ENCODE data around the gene SCLT1.
A peak's percentile ranks its signal among the peaks of the same experiment; 100 is the strongest.

Gene SCLT1

DNA sequence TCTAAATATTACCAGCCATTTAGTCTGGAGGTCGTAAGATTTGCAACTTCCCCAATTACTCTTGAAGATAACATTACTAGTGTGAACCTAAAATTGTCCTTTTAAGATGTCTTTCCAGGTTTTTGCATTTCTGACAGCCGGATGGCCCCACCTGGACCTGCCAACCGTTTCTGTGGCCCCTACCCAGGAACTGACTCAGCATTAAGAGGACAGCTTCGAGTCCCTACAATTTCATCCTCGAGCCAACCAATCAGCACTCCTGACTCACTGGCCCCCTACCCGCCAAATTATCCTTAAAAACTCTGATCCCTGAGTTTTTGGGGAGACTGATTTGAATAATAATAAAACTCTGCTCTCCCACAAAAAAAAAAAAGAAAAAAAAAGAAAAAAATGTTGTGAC lies 112.0 kb downstream of the SCLT1 start:
- no peak overlapping the region for H3K23ac ChIP-seq (ENCODE audit: low read length in 2 of 2)
- H3K27me3 ChIP-seq (ENCODE audit: control insufficient read depth in 1 of 2, insufficient read depth in 1 of 2, low read length in 2 of 2) = no peaks in the 10 kb centered on the region
- no peak overlapping the region for H3K18ac ChIP-seq (ENCODE audit: low read depth in 1 of 2, low read length in 2 of 2)
- H2BK5ac ChIP-seq (ENCODE audit: low read depth, low read length, poor library complexity, severe bottlenecking) = no peak overlapping the region
- H2BK15ac ChIP-seq (ENCODE audit: low read depth, poor library complexity, severe bottlenecking) = no peak overlapping the region
- H4K91ac ChIP-seq (ENCODE audit: low read length) = no peak overlapping the region
- no peak overlapping the region for H3K4ac ChIP-seq (ENCODE audit: low read depth in 1 of 2, low read length in 2 of 2)
- H3K4me3 ChIP-seq (ENCODE audit: insufficient read depth in 1 of 2, low read depth in 1 of 2, low read length in 2 of 2) = no peak overlapping the region
- H3K36me3 ChIP-seq (ENCODE audit: control insufficient read depth in 1 of 2, insufficient read depth in 2 of 2, low read depth in 1 of 2, low read length in 2 of 2) = peaks cover 0 to 7% of the 10 kb centered on the region in 2 experiments
- H3K14ac ChIP-seq (ENCODE audit: low read length in 2 of 2) = no peak overlapping the region
- H2BK12ac ChIP-seq (ENCODE audit: low read length in 2 of 2) = no peak overlapping the region
- no peak overlapping the region for H3K9ac ChIP-seq (ENCODE audit: low read length)
- no peaks in the 10 kb centered on the region for H3K4me1 ChIP-seq (ENCODE audit: control insufficient read depth, insufficient read depth, low read depth, low read length)
- H3K27ac ChIP-seq (ENCODE audit: low read length, poor library complexity, severe bottlenecking) = no peak overlapping the region
- no peak for DNase-seq
- H2AFZ ChIP-seq (ENCODE audit: low read depth, low read length) = no peak overlapping the region
- H3K4me2 ChIP-seq (ENCODE audit: low read length, poor library complexity, severe bottlenecking) = no peak overlapping the region
- peaks cover 2% of the 10 kb centered on the region for H3K79me1 ChIP-seq (replicated peaks; ENCODE audit: low read length, poor library complexity, severe bottlenecking)
- no peak overlapping the region for H4K8ac ChIP-seq (ENCODE audit: low read length)
- H3K9me3 ChIP-seq (ENCODE audit: control insufficient read depth, low read length) = no peaks in the 10 kb centered on the region
- no peak overlapping the region for H2AK5ac ChIP-seq (ENCODE audit: low read length, severe bottlenecking)
- no peak overlapping the region for H2BK120ac ChIP-seq (ENCODE audit: low read depth, low read length)
- WGBS = 86% methylated on average over 3 of the region's 6 CpGs

GRCh38 chr4:128980816-128981326 lies 112.5 kb downstream of the SCLT1 start:
- peaks cover 2% of the 10 kb centered on the region for H3K79me1 ChIP-seq (replicated peaks; ENCODE audit: low read length, poor library complexity, severe bottlenecking)
- H4K8ac ChIP-seq (ENCODE audit: low read length) = no peak overlapping the region
- peaks cover 0 to 8% of the 10 kb centered on the region in 2 experiments for H3K36me3 ChIP-seq (ENCODE audit: control insufficient read depth in 1 of 2, insufficient read depth in 2 of 2, low read depth in 1 of 2, low read length in 2 of 2)
- no peak overlapping the region for H4K91ac ChIP-seq (ENCODE audit: low read length)
- no peak overlapping the region for H2BK12ac ChIP-seq (ENCODE audit: low read length in 2 of 2)
- H3K14ac ChIP-seq (ENCODE audit: low read length in 2 of 2) = no peak overlapping the region
- no peak overlapping the region for H2BK5ac ChIP-seq (ENCODE audit: low read depth, low read length, poor library complexity, severe bottlenecking)
- H3K23ac ChIP-seq (ENCODE audit: low read length in 2 of 2) = no peak overlapping the region
- no peak overlapping the region for H2AFZ ChIP-seq (ENCODE audit: low read depth, low read length)
- H2AK5ac ChIP-seq (ENCODE audit: low read length, severe bottlenecking) = no peak overlapping the region
- no peak overlapping the region for H3K9ac ChIP-seq (ENCODE audit: low read length)
- no CpG with 5 or more reads among the region's 1 CpG for WGBS
- H3K4ac ChIP-seq (ENCODE audit: low read depth in 1 of 2, low read length in 2 of 2) = no peak overlapping the region
- no peak for DNase-seq
- no peaks in the 10 kb centered on the region for H3K4me1 ChIP-seq (ENCODE audit: control insufficient read depth, insufficient read depth, low read depth, low read length)
- no peak overlapping the region for H2BK15ac ChIP-seq (ENCODE audit: low read depth, poor library complexity, severe bottlenecking)
- H2BK120ac ChIP-seq (ENCODE audit: low read depth, low read length) = no peak overlapping the region
- no peaks in the 10 kb centered on the region for H3K9me3 ChIP-seq (ENCODE audit: control insufficient read depth, low read length)
- H3K4me2 ChIP-seq (ENCODE audit: low read length, poor library complexity, severe bottlenecking) = no peak overlapping the region
- H3K4me3 ChIP-seq (ENCODE audit: insufficient read depth in 1 of 2, low read depth in 1 of 2, low read length in 2 of 2) = no peak overlapping the region
- no peak overlapping the region for H3K27ac ChIP-seq (ENCODE audit: low read length, poor library complexity, severe bottlenecking)
- H3K18ac ChIP-seq (ENCODE audit: low read depth in 1 of 2, low read length in 2 of 2) = no peak overlapping the region
- no peaks in the 10 kb centered on the region for H3K27me3 ChIP-seq (ENCODE audit: control insufficient read depth in 1 of 2, insufficient read depth in 1 of 2, low read length in 2 of 2)

GRCh38 chr4:128979934-128980333 lies 113.4 kb downstream of the SCLT1 start:
- no peak overlapping the region for H2BK5ac ChIP-seq (ENCODE audit: low read depth, low read length, poor library complexity, severe bottlenecking)
- no peak overlapping the region for H3K4me2 ChIP-seq (ENCODE audit: low read length, poor library complexity, severe bottlenecking)
- no peak overlapping the region for H3K18ac ChIP-seq (ENCODE audit: low read depth in 1 of 2, low read length in 2 of 2)
- no peak overlapping the region for H3K27ac ChIP-seq (ENCODE audit: low read length, poor library complexity, severe bottlenecking)
- H3K79me1 ChIP-seq (replicated peaks; ENCODE audit: low read length, poor library complexity, severe bottlenecking) = peaks cover 2% of the 10 kb centered on the region
- H3K4me3 ChIP-seq (ENCODE audit: insufficient read depth in 1 of 2, low read depth in 1 of 2, low read length in 2 of 2) = no peak overlapping the region
- H3K4ac ChIP-seq (ENCODE audit: low read depth in 1 of 2, low read length in 2 of 2) = no peak overlapping the region
- no peak overlapping the region for H2BK12ac ChIP-seq (ENCODE audit: low read length in 2 of 2)
- H3K9me3 ChIP-seq (ENCODE audit: control insufficient read depth, low read length) = no peaks in the 10 kb centered on the region
- H3K23ac ChIP-seq (ENCODE audit: low read length in 2 of 2) = no peak overlapping the region
- H4K91ac ChIP-seq (ENCODE audit: low read length) = no peak overlapping the region
- H3K14ac ChIP-seq (ENCODE audit: low read length in 2 of 2) = no peak overlapping the region
- no peak overlapping the region for H4K8ac ChIP-seq (ENCODE audit: low read length)
- H3K27me3 ChIP-seq (ENCODE audit: control insufficient read depth in 1 of 2, insufficient read depth in 1 of 2, low read length in 2 of 2) = no peaks in the 10 kb centered on the region
- no peak overlapping the region for H2AFZ ChIP-seq (ENCODE audit: low read depth, low read length)
- peak; percentile 44 for DNase-seq
- H2BK120ac ChIP-seq (ENCODE audit: low read depth, low read length) = no peak overlapping the region
- H2BK15ac ChIP-seq (ENCODE audit: low read depth, poor library complexity, severe bottlenecking) = no peak overlapping the region
- no peak overlapping the region for H2AK5ac ChIP-seq (ENCODE audit: low read length, severe bottlenecking)
- H3K4me1 ChIP-seq (ENCODE audit: control insufficient read depth, insufficient read depth, low read depth, low read length) = no peaks in the 10 kb centered on the region
- no peak overlapping the region for H3K9ac ChIP-seq (ENCODE audit: low read length)
- H3K36me3 ChIP-seq (ENCODE audit: control insufficient read depth in 1 of 2, insufficient read depth in 2 of 2, low read depth in 1 of 2, low read length in 2 of 2) = peaks cover 0 to 8% of the 10 kb centered on the region in 2 experiments

- Histone ChIP-seq H2BK12ac (ENCODE audit: low read length in 2 of 2) (no peak overlapping the region), H3K27ac (ENCODE audit: low read length, poor library complexity, severe bottlenecking) (peak overlapping the region; percentile 57), H4K91ac (ENCODE audit: low read length) (no peak overlapping the region), H3K4ac (ENCODE audit: low read depth in 1 of 2, low read length in 2 of 2) (no peak overlapping the region), H3K9me3 (ENCODE audit: control insufficient read depth, low read length) (no peaks in the 10 kb centered on the region), H3K36me3 (ENCODE audit: control insufficient read depth in 1 of 2, insufficient read depth in 2 of 2, low read depth in 1 of 2, low read length in 2 of 2) (peaks cover 0 to 8% of the 10 kb centered on the region in 2 experiments), H3K4me3 (ENCODE audit: insufficient read depth in 1 of 2, low read depth in 1 of 2, low read length in 2 of 2) (no peak overlapping the region), H3K23ac (ENCODE audit: low read length in 2 of 2) (no peak overlapping the region), H4K8ac (ENCODE audit: low read length) (no peak overlapping the region), H3K4me1 (ENCODE audit: control insufficient read depth, insufficient read depth, low read depth, low read length) (no peaks in the 10 kb centered on the region), H3K27me3 (ENCODE audit: control insufficient read depth in 1 of 2, insufficient read depth in 1 of 2, low read length in 2 of 2) (no peaks in the 10 kb centered on the region), H3K79me1 (replicated peaks; ENCODE audit: low read length, poor library complexity, severe bottlenecking) (peaks cover 2% of the 10 kb centered on the region), H2BK15ac (ENCODE audit: low read depth, poor library complexity, severe bottlenecking) (no peak overlapping the region), H2AK5ac (ENCODE audit: low read length, severe bottlenecking) (no peak overlapping the region), H2AFZ (ENCODE audit: low read depth, low read length) (no peak overlapping the region), H3K9ac (ENCODE audit: low read length) (no peak overlapping the region), H3K18ac (ENCODE audit: low read depth in 1 of 2, low read length in 2 of 2) (no peak overlapping the region), H3K14ac (ENCODE audit: low read length in 2 of 2) (no peak overlapping the region), H3K4me2 (ENCODE audit: low read length, poor library complexity, severe bottlenecking) (no peak overlapping the region), H2BK120ac (ENCODE audit: low read depth, low read length) (no peak overlapping the region), H2BK5ac (ENCODE audit: low read depth, low read length, poor library complexity, severe bottlenecking) (no peak overlapping the region)
- DNase-seq = no peak
- WGBS = 100% methylated on average over 1 of the region's 1 CpG
Observed at GRCh38 chr4:128978985-128979384, 114.4 kb downstream of the SCLT1 start.
